Measurements from ENCODE around the gene GATA2. TPM values are rescaled to one million over a fixed set of nuclear protein-coding genes. Genes with fewer than 3 reads are reported as not detected.

GATA2 gene
- total RNA-seq, 4 donors from 2014 or later, result 2.4 to 10.3 (median 5.4) TPM

DNA sequence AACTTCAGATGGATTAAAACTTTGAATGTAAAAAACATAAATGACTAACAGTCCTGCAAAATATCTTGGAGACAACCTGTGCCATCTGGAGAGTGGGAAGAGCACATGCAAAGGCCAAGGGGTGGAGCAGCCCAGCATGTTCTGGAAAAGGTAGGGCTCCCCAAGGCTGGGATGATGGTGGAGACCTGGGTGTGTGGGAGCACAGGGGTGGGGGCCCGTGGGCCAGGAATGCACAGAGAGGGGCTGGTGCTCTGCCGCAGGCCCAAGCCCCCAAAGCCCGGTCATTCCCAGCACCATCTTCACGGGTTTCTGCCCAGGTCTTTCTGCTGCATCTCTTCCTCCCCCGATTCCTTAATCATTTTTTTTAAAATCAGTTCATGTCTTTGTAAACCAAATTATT lies 9.7 kb upstream of the GATA2 start:
- peaks cover 6% of the 10 kb centered on the region for H3K4me1 ChIP-seq
- no peak overlapping the region for H3K4me3 ChIP-seq
- no peaks in the 10 kb centered on the region for H3K36me3 ChIP-seq
- no peak for DNase-seq (ENCODE audit: low spot score in 2 of 2)
- 96% methylated on average over 5 of the region's 5 CpGs for WGBS
- H3K27ac ChIP-seq, result no peak overlapping the region
- no peaks in the 10 kb centered on the region for H3K9me3 ChIP-seq
- peaks cover 75% of the 10 kb centered on the region for H3K27me3 ChIP-seq
- TF ChIP-seq POLR2AphosphoS5 (IDR thresholded peaks at IDR 0.05) (no peak), POLR2A (IDR thresholded peaks at IDR 0.05) (no peak), EP300 (IDR thresholded peaks at IDR 0.05) (no peak)
- TF ChIP-seq, protein P1, sequence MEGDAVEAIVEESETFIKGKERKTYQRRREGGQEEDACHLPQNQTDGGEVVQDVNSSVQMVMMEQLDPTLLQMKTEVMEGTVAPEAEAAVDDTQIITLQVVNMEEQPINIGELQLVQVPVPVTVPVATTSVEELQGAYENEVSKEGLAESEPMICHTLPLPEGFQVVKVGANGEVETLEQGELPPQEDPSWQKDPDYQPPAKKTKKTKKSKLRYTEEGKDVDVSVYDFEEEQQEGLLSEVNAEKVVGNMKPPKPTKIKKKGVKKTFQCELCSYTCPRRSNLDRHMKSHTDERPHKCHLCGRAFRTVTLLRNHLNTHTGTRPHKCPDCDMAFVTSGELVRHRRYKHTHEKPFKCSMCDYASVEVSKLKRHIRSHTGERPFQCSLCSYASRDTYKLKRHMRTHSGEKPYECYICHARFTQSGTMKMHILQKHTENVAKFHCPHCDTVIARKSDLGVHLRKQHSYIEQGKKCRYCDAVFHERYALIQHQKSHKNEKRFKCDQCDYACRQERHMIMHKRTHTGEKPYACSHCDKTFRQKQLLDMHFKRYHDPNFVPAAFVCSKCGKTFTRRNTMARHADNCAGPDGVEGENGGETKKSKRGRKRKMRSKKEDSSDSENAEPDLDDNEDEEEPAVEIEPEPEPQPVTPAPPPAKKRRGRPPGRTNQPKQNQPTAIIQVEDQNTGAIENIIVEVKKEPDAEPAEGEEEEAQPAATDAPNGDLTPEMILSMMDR (IDR thresholded peaks at IDR 0.05), result no peak

GRCh38 chr3:128501431-128501830 lies 8.4 kb upstream of the GATA2 start:
- H3K27me3 ChIP-seq, result peaks cover 75% of the 10 kb centered on the region
- H3K9me3 ChIP-seq, result no peaks in the 10 kb centered on the region
- no peak overlapping the region for H3K27ac ChIP-seq
- WGBS, result 77% methylated on average over 3 of the region's 3 CpGs
- peaks cover 15% of the 10 kb centered on the region for H3K4me1 ChIP-seq
- peak in 1 of 2 donors; percentile 13 for DNase-seq (ENCODE audit: low spot score in 2 of 2)
- H3K36me3 ChIP-seq, result no peaks in the 10 kb centered on the region
- TF ChIP-seq POLR2AphosphoS5 (IDR thresholded peaks at IDR 0.05), result no peak
- TF ChIP-seq POLR2A (IDR thresholded peaks at IDR 0.05), result no peak
- no peak overlapping the region for H3K4me3 ChIP-seq

GRCh38 chr3:128500556-128500955 lies 7.6 kb upstream of the GATA2 start:
- Histone ChIP-seq H3K4me1 (peaks cover 15% of the 10 kb centered on the region), H3K27me3 (peaks cover 79% of the 10 kb centered on the region), H3K27ac (no peak overlapping the region), H3K9me3 (no peaks in the 10 kb centered on the region), H3K4me3 (no peak overlapping the region), H3K36me3 (no peaks in the 10 kb centered on the region)
- 77% methylated on average over 4 of the region's 4 CpGs for whole genome bisulfite sequencing
- DNase-seq (ENCODE audit: low spot score in 2 of 2), result peak in 1 of 2 donors; percentile 35
- TF ChIP-seq, protein P1 (IDR thresholded peaks at IDR 0.05), result no peak
- TF ChIP-seq POLR2AphosphoS5 (IDR thresholded peaks at IDR 0.05) (no peak), EP300 (IDR thresholded peaks at IDR 0.05) (no peak), POLR2A (IDR thresholded peaks at IDR 0.05) (no peak)

- Histone ChIP-seq H3K36me3 (no peaks in the 10 kb centered on the region), H3K27me3 (peaks cover 86% of the 10 kb centered on the region), H3K4me1 (peaks cover 15% of the 10 kb centered on the region), H3K9me3 (no peaks in the 10 kb centered on the region), H3K4me3 (no peak overlapping the region), H3K27ac (no peak overlapping the region)
- WGBS, result 79% methylated on average over 4 of the region's 4 CpGs
- peak in 1 of 2 donors; percentile 23 for DNase-seq (ENCODE audit: low spot score in 2 of 2)
- TF ChIP-seq, protein P1 (IDR thresholded peaks at IDR 0.05), result no peak
- TF ChIP-seq POLR2A (IDR thresholded peaks at IDR 0.05), result no peak
- no peak for TF ChIP-seq POLR2AphosphoS5 (IDR thresholded peaks at IDR 0.05)
- TF ChIP-seq EP300 (IDR thresholded peaks at IDR 0.05), result no peak
Observed at GRCh38 chr3:128499724-128500275, 6.8 kb upstream of the GATA2 start.

- H3K9me3 ChIP-seq, result no peaks in the 10 kb centered on the region
- no peak overlapping the region for H3K27ac ChIP-seq
- H3K4me3 ChIP-seq, result no peak overlapping the region
- peak; percentile 41 to 47 for DNase-seq (ENCODE audit: low spot score in 2 of 2)
- 65% methylated on average over 6 of the region's 15 CpGs for WGBS
- peaks cover 88% of the 10 kb centered on the region for H3K27me3 ChIP-seq
- H3K36me3 ChIP-seq, result no peaks in the 10 kb centered on the region
- no peak for TF ChIP-seq EP300 (IDR thresholded peaks at IDR 0.05)
- TF ChIP-seq, protein P1 (IDR thresholded peaks at IDR 0.05), result no peak
- no peak for TF ChIP-seq POLR2AphosphoS5 (IDR thresholded peaks at IDR 0.05)
- TF ChIP-seq POLR2A (IDR thresholded peaks at IDR 0.05), result no peak
- peaks cover 15% of the 10 kb centered on the region for H3K4me1 ChIP-seq
Observed at GRCh38 chr3:128498901-128499530, 6.0 kb upstream of the GATA2 start.

Measured in suprapubic skin (tissue), 4 donors.